Spleen (tissue), 11 donors: ENCODE results near the gene TMEM151A. TPM values are rescaled to one million over a fixed set of nuclear protein-coding genes. Genes with fewer than 3 reads are reported as not detected.
A peak's percentile ranks its signal among the peaks of the same experiment; 100 is the strongest.

Source experiments
- DNase-seq: peaks from one replicate; pipeline ENCODE4 v3.0.0-alpha.2; 2020
- H3K27ac ChIP-seq, 8 donors: fragments of 200-600 bp; sonication (generic) in 7 of 8; 1 replicate in 4 of 8; 2 replicates in 4 of 8; pipeline versions ENCODE4 v1.5.0 to v1.8.0; 2016 to 2021; ENCODE audit warnings: inconsistent platforms in 4 of 8, mild to moderate bottlenecking in 4 of 8, moderate library complexity in 1 of 8
- H3K27me3 ChIP-seq, 7 donors: fragments of 200-600 bp; sonication (generic) in 6 of 7; replicated peaks in 1 of 7; 1 replicate in 4 of 7; 2 replicates in 3 of 7; pipeline versions ENCODE4 v1.5.0 to v1.8.0; 2016 to 2021; ENCODE audit warnings: inconsistent platforms in 3 of 7, mild to moderate bottlenecking in 1 of 7
- H3K36me3 ChIP-seq, 6 donors: fragments of 200-600 bp; sonication (generic) in 5 of 6; 1 replicate in 4 of 6; 2 replicates in 2 of 6; pipeline versions ENCODE4 v1.5.0 to v1.8.0; 2016 to 2021; ENCODE audit warnings: inconsistent platforms in 2 of 6
- H3K4me1 ChIP-seq, 6 donors: fragments of 200-600 bp; sonication (generic) in 5 of 6; 1 replicate in 3 of 6; 2 replicates in 3 of 6; pipeline versions ENCODE4 v1.5.0 to v1.8.0; 2016 to 2021; ENCODE audit warnings: inconsistent platforms in 3 of 6
- H3K4me3 ChIP-seq, 8 donors: fragments of 200-600 bp; sonication (generic) in 7 of 8; 1 replicate in 4 of 8; 2 replicates in 4 of 8; pipeline versions ENCODE4 v1.5.0 to v1.8.0; 2016 to 2021; ENCODE audit warnings: inconsistent platforms in 4 of 8, mild to moderate bottlenecking in 4 of 8, moderate library complexity in 2 of 8
- H3K9me3 ChIP-seq, 8 donors: fragments of 200-600 bp; sonication (generic) in 7 of 8; 1 replicate in 4 of 8; 2 replicates in 4 of 8; pipeline versions ENCODE4 v1.5.0 to v1.8.0; 2016 to 2021; ENCODE audit warnings: inconsistent platforms in 4 of 8
- POLR2A ChIP-seq, 3 donors: fragments of 450-650 bp; IDR thresholded peaks; one replicate each; pipeline ENCODE4 v1.5.1; 2017; ENCODE audit warnings: antibody characterized with exemption in 3 of 3, mild to moderate bottlenecking in 1 of 3
- POLR2AphosphoS5 ChIP-seq, 3 donors: sonication (generic); formaldehyde crosslinking; IDR thresholded peaks; one replicate each; pipeline ENCODE4 v1.5.1; 2017; ENCODE audit warnings: antibody characterized with exemption in 3 of 3
- WGBS, 5 donors: extraction: QIAGEN DNeasy Blood & Tissue Kit in 3 of 5; methylation state at CpG; one replicate each; pipeline versions ENCODE4 v1.1.5 to v1.1.7; 2013 to 2018; 5-methylcytosine and 5-hydroxymethylcytosine counted together
- intact Hi-C: fragments of 100-400 bp; cut with DNase I; formaldehyde crosslinking; loops from one replicate; pipeline ENCODE4 v1.15.0; 2023; ENCODE audit warnings: low total_unique reads
- polyA plus RNA-seq, 3 donors: library from polyadenylated mRNA; stranded (reverse); fragments of 200-250 nt; gene quantifications; one replicate each; pipeline ENCODE4 v1.2.1, GENCODE V29; 2013
- total RNA-seq, 7 donors: library from RNA; depleted of rRNA in 3 of 7; stranded (reverse); fragments of >200 nt in 3 of 7; fragmentation: NEBNext Ultra II Directional in 4 of 7; extraction: Animal tissue kit (Norgen Biotek cat#: 25700) in 4 of 7; gene quantifications; one replicate each; pipeline versions ENCODE4 v1.1.0 to v1.2.1, GENCODE V29; 2016 to 2021
- TF ChIP-seq, protein P1 (sequence below), 11 experiments: fragments of 200-600 bp in 7 of 11; fragments of 450-650 bp in 4 of 11; sonication (generic) in 4 of 11; IDR thresholded peaks in 8 of 11; conservative IDR thresholded peaks in 3 of 11; 1 replicate in 7 of 11; 2 replicates in 4 of 11; pipeline versions ENCODE4 v1.4.0 to v1.8.0; 2016 to 2021; ENCODE audit warnings: antibody characterized with exemption in 11 of 11, inconsistent platforms in 4 of 11, mild to moderate bottlenecking in 1 of 11
- donor health status: healthy with polysubstance abuse.
- donor health status: DM: no; HTN: no; CAD: no; lungs with moderate emphysema.
- donor health status: DM: no; HTN: no; CAD: no.
- donor health status: Bipolar disorder and iron deficiency.
- donor health status: healthy.
- donor health status: DM: no; HTN: no; CAD: no.
- donor health status: DM: yes; HTN: yes; CAD: no.

The TMEM151A gene
- total and polyA plus RNA-seq, 10 donors, result 0.02 to 0.34 (median 0.02) TPM; not detected in 7

GRCh38 chr11:66326261-66327111 is 34.8 kb downstream of the TMEM151A start:
- Histone ChIP-seq H3K27me3 (no peaks in the 10 kb centered on the region), H3K4me3 (no peak overlapping the region), H3K4me1 (peaks cover 16 to 59% (median 41%) of the 10 kb centered on the region in 6 donors), H3K36me3 (peaks cover 0 to 4% (median 0%) of the 10 kb centered on the region in 6 donors), H3K27ac (peak overlapping the region in 7 of 8 donors; percentile 2 to 71 (median 54)), H3K9me3 (no peaks in the 10 kb centered on the region)
- intact Hi-C loops, result no loop called here
- DNase-seq, result no peak
- TF ChIP-seq POLR2AphosphoS5 (IDR thresholded peaks at IDR 0.05), result peak in 1 of 3 donors; percentile 51
- no peak for TF ChIP-seq POLR2A (IDR thresholded peaks at IDR 0.05)
- WGBS, 5 donors, result 28 to 58% (median 37%) methylated on average over 16 to 21 of the region's 21 CpGs

DNA sequence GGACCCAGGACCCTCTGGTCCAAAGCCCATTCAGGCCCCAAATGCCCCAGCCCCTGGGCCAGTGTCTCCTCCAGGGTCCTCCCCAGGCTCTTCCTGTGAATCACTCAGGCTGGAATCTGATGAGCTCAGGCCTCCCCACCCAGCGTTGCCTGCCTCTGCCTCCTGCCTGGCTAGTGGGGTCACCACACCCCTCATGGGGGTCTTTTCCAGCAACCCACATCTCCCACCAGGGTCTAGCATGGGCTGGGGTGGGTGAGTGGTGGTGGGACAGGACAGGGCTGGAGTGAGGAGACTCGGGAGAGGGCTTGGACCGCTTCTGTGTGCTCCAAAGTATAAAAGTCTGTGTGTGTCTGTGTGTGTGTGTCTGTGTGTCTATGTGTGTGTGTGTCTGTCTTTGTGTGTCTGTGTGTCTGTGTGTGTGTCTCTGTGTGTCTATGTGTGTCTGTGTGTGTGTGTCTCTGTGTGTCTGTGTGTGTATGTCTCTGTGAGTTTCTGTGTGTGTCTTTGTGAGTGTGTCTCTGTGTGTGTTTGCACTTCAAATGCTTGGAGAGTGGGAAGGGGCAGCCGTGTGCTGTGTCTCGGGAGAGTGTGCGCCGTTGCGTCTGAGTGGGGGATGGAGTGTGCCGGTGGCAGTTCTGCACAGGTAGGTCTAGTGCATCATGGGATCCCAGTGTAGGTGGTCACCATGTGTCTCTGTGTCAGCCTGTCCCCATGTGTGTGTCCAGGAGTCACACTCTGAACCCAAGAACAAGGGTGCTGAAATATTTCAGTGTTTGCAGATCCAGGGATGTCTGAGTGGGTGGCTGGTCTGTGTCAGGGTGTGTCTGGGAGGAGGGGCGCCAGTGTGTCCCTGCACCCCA is 35.7 kb downstream of the TMEM151A start:
- no peak for TF ChIP-seq POLR2A (IDR thresholded peaks at IDR 0.05)
- TF ChIP-seq, protein P1, sequence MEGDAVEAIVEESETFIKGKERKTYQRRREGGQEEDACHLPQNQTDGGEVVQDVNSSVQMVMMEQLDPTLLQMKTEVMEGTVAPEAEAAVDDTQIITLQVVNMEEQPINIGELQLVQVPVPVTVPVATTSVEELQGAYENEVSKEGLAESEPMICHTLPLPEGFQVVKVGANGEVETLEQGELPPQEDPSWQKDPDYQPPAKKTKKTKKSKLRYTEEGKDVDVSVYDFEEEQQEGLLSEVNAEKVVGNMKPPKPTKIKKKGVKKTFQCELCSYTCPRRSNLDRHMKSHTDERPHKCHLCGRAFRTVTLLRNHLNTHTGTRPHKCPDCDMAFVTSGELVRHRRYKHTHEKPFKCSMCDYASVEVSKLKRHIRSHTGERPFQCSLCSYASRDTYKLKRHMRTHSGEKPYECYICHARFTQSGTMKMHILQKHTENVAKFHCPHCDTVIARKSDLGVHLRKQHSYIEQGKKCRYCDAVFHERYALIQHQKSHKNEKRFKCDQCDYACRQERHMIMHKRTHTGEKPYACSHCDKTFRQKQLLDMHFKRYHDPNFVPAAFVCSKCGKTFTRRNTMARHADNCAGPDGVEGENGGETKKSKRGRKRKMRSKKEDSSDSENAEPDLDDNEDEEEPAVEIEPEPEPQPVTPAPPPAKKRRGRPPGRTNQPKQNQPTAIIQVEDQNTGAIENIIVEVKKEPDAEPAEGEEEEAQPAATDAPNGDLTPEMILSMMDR (IDR thresholded peaks at IDR 0.05 in 8 of 11, conservative IDR thresholded peaks at IDR 0.05 in 3 of 11), result no peak
- no peak for TF ChIP-seq POLR2AphosphoS5 (IDR thresholded peaks at IDR 0.05)
- 83 to 88% (median 87%) methylated on average over 10 of the region's 10 CpGs for WGBS, 5 donors
- Histone ChIP-seq H3K4me1 (peaks cover 16 to 59% (median 41%) of the 10 kb centered on the region in 6 donors), H3K4me3 (no peak overlapping the region), H3K36me3 (peaks cover 0 to 13% (median 4%) of the 10 kb centered on the region in 6 donors), H3K27ac (peak overlapping the region in 7 of 8 donors; percentile 2 to 71 (median 54)), H3K27me3 (no peaks in the 10 kb centered on the region), H3K9me3 (no peaks in the 10 kb centered on the region)
- intact Hi-C loops, result loop anchor here (2.0 kb wide), 1 partner anchor 15 kb away; no protein-coding TSS in a partner anchor
- no peak for DNase-seq

DNA sequence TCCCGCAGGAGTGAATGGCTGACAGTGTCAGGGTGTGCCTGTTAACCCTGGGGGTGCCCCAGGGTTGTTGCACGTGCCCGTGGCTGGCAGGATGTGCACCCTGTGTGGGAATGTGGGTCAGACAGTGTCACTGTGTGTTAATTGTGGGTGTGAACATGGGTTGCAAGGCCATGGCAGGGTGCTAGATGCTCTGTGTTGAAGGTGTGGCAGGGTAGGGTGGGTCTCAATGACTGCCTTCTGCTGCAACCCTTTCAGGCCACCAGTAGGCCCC is 36.3 kb downstream of the TMEM151A start:
- WGBS, 5 donors, result 37 to 67% (median 58%) methylated on average over 2 to 3 of the region's 3 CpGs
- Histone ChIP-seq H3K4me1 (peaks cover 16 to 59% (median 41%) of the 10 kb centered on the region in 6 donors), H3K27me3 (no peaks in the 10 kb centered on the region), H3K27ac (peak overlapping the region in 5 of 8 donors; percentile 44 to 71 (median 59)), H3K4me3 (peak overlapping the region in 1 of 8 donors; percentile 31), H3K36me3 (peaks cover 0 to 18% (median 9%) of the 10 kb centered on the region in 6 donors), H3K9me3 (no peaks in the 10 kb centered on the region)
- TF ChIP-seq, protein P1 (IDR thresholded peaks at IDR 0.05 in 8 of 11, conservative IDR thresholded peaks at IDR 0.05 in 3 of 11), result no peak
- TF ChIP-seq POLR2AphosphoS5 (IDR thresholded peaks at IDR 0.05), result no peak
- no peak for TF ChIP-seq POLR2A (IDR thresholded peaks at IDR 0.05)
- no peak for DNase-seq
- intact Hi-C loops, result loop anchor here (2.0 kb wide), 1 partner anchor 15 kb away; no protein-coding TSS in a partner anchor

- WGBS, 5 donors, result 8 to 13% (median 12%) methylated on average over 13 to 19 of the region's 19 CpGs
- Histone ChIP-seq H3K9me3 (no peaks in the 10 kb centered on the region), H3K36me3 (peaks cover 0 to 24% (median 11%) of the 10 kb centered on the region in 6 donors), H3K4me3 (peak overlapping the region in 1 of 8 donors; percentile 31), H3K4me1 (peaks cover 16 to 59% (median 41%) of the 10 kb centered on the region in 6 donors), H3K27me3 (no peaks in the 10 kb centered on the region), H3K27ac (peak overlapping the region in 6 of 8 donors; percentile 32 to 71 (median 54))
- TF ChIP-seq, protein P1 (IDR thresholded peaks at IDR 0.05 in 8 of 11, conservative IDR thresholded peaks at IDR 0.05 in 3 of 11), result peak; percentile 97 to 99 (median 98)
- TF ChIP-seq POLR2AphosphoS5 (IDR thresholded peaks at IDR 0.05) (peak; percentile 72 to 81 (median 74)), POLR2A (IDR thresholded peaks at IDR 0.05) (no peak)
- peak; percentile 93 for DNase-seq
- intact Hi-C loops, result loop anchor here (2.0 kb wide), 1 partner anchor 16 kb away; no protein-coding TSS in a partner anchor
Observed at GRCh38 chr11:66328302-66329144, 36.8 kb downstream of the TMEM151A start.
